ELF-1 (cell line): ENCODE measurements around the gene DEAF1.

ENCODE experiments used
- DNase-seq: peaks from one replicate; pipeline ENCODE4 v3.0.0-alpha.2; 2016; ENCODE audit warnings: low read depth, low spot score

The DEAF1 gene

DNA sequence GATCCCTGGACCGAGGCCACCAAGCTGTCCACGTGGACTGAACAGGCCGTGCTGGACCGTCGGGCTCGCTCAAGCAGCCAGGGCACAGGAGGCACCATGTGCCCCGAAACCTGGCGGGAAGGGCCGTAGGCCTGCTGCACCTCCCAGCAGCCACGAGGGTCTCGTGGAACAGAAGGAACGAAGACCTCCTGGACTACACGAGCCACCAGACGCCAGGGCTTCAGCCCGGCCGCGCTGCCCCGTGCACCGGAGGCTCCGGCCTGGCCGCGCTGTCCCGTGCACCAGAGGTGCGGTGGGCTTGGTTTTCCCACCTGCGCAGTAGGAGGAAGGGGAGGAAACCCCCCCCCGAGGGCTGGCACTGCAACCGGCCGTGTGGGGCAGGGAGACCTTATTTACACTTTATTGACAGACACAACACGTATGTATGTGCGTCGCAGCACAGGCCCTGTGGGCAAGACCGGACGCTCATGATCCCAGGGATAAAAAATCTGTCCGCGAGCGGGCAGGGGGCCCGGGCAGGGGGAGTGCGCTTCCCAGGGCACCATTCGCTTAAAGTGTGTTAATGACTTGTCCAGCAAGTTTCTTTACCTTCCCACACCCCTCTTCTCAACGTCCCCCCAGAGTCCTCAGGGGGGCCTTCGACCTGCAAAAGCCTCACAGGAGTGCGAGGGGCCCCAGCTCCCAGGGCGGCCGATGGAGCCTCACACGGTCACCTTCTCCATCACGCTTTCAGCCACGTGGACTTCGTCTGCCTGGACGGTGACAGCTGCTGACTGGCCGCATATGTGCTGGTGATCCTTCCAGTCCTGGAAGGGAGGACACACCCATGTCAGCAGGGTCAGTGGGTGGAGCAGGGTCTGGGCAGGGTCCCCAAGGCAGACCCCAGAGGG lies 50.9 kb downstream of the DEAF1 start:
- DNase-seq: no peak

- no peak for DNase-seq
Observed at GRCh38 chr11:643366-643765, 51.7 kb downstream of the DEAF1 start.

DNA sequence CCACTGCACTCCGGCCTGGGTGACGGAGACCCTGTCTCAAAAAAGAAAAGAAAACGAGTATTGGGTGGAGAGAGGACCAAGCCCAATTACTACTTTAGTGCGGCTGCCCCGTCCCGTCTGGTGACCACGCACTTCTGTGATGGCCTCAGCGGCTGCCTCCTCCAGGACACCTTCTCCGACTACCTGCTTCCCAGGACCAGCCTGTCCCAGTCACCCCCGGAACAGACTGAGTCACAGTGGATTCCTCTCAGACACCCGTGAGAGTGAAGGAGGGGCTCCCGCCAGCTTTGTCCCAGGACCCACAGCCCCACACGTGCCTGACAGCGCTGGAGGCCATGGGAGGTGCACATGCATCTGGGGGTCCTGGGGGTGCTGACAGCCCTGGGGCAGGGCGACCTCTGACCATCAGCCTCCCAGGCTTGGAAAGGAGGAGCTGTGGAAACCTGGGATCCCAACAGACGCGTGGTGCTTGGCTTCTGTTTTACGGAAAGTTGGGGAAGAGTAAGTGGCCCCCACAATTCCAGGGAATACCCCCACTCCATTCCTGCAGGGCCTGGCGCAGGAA lies 53.1 kb downstream of the DEAF1 start:
- DNase-seq: no peak

DNA sequence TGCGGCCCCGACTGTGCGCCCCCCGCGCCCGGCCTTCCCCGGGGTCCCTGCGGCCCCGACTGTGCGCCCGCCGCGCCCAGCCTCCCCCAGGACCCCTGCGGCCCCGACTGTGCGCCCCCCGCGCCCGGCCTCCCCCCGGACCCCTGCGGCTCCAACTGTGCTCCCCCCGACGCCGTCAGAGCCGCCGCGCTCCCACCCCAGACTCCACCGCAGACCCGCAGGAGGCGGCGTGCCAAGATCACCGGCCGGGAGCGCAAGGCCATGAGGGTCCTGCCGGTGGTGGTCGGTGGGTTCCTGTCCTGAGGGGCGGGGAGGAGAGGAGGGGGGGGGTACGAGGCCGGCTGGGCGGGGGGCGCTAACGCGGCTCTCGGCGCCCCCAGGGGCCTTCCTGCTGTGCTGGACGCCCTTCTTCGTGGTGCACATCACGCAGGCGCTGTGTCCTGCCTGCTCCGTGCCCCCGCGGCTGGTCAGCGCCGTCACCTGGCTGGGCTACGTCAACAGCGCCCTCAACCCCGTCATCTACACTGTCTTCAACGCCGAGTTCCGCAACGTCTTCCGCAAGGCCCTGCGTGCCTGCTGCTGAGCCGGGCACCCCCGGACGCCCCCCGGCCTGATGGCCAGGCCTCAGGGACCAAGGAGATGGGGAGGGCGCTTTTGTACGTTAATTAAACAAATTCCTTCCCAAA lies 54.9 kb downstream of the DEAF1 start:
- no peak for DNase-seq

GRCh38 chr11:639332-639955 lies 55.6 kb downstream of the DEAF1 start:
- DNase-seq: no peak

- peak; percentile 82 for DNase-seq
Observed at GRCh38 chr11:638631-639331, 56.2 kb downstream of the DEAF1 start.

DNA sequence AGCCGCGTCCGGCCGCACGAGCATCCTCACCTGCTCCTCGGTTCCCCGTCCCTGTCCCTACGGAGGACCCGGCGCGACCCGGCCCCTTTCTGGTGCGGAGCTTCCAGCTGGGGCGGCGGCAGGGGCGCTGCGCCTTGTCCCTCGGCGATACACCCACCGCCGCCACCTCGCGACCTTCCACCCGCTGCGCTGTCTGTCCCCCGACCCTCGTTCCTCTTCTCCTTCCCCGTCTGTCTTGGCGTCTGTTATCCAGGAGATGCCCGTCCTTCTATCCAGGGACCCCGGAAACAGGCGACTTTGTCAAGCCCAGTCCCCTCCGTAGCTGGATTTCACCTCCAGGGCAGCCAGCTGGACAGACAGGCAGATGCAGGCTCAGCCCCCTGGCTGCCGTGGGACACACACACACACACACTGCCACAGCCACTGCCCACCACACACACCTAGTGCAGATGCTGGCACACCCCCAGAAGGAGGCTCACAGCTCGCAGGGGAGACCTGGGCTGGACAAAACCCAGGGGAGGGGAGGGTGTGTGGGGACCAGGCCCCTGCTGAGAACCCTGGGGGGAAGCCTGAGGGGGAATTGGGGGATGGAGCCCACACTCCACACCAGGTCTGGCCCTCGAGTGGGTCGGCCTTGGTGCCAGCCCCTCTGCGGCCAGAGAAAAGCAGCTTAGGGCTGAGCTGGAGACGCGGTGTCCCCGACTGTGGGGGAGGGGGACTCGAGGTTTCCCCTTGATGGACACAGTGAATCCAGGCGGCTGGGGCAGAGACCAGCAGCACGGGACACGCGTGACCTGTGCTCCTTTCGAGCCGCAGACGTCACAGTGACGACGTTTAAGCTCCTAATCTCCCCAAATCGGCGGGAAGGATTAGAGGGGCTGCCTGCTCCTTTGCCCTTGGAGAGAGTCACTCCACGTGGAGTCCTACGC lies 57.2 kb downstream of the DEAF1 start:
- no peak for DNase-seq

DNA sequence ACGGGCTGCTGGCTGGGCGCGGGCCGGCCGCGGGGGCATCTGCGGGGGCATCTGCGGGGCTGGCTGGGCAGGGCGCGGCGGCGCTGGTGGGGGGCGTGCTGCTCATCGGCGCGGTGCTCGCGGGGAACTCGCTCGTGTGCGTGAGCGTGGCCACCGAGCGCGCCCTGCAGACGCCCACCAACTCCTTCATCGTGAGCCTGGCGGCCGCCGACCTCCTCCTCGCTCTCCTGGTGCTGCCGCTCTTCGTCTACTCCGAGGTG lies 57.8 kb downstream of the DEAF1 start:
- DNase-seq: no peak

- no peak for DNase-seq
Observed at GRCh38 chr11:636511-637332, 58.3 kb downstream of the DEAF1 start, which contains the start of gene DRD4. Gene DRD4, plus strand, starts transcription at chr11:637269. Its CDS starts 36 bp downstream, at chr11:637305.

DNA sequence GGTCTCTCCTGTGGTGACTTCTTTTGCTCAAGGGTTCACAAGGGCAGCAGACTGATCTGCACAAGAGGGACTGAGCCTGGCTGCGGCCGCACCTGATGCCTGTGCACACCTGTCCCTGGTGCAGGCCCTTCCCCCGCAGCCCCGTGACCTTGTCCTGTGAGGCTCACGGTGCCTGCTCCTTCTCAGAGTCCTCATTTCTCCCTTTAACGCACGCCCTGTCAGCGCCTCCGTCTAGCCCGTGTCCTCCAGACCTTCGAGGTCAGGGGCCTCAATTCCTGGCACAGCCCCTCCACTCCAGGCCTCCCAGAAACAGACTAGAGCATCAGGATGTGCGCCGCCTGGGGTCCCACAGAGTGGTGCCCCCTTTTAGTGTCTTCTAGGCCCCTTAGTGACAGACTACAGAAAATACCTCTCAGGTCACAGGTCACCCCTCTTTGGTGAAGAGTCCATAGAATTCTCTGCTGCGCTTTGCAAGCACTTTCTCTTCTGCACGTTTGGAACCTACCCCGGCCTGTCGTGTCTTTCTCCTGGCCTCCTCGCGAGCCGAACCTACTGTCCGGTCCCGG lies 59.0 kb downstream of the DEAF1 start:
- DNase-seq: no peak

GRCh38 chr11:630871-631270 lies 64.2 kb downstream of the DEAF1 start:
- DNase-seq: no peak

GRCh38 chr11:629237-629583 lies 65.8 kb downstream of the DEAF1 start:
- no peak for DNase-seq

DNA sequence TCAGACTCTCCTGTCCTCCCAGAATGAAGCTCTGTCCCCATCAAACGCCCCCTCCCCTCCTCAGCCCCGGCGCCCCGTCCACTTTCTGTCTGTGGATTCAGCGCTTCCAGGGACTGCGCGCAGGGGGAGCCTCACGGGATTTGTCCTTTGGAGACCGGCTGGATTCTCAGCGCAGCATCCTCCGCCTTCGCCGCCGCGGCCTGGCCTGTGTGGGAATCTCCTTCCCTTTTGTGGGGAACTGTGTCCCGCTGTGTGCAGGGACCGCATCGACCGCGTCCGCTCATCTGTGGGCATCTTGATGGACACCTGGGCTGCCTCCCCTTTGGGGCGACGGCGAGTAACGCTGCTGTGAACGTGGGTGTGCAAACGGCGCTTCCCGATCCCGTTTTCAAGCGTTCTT lies 67.0 kb downstream of the DEAF1 start:
- no peak for DNase-seq

DNA sequence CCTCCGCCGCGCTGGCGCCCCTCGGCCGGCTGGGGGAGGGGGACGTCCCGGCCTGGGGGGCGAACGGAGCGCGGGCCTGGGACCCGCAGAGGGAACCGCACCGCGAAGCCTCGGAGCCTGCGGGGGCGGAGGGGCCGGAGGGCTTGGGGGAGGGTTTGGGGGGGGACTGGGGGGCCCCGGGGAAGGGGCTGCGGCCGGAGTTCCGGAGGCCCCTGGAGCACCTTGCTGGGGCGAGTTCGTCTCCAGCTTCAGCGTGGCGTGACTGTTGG lies 67.8 kb downstream of the DEAF1 start:
- DNase-seq: no peak

DNA sequence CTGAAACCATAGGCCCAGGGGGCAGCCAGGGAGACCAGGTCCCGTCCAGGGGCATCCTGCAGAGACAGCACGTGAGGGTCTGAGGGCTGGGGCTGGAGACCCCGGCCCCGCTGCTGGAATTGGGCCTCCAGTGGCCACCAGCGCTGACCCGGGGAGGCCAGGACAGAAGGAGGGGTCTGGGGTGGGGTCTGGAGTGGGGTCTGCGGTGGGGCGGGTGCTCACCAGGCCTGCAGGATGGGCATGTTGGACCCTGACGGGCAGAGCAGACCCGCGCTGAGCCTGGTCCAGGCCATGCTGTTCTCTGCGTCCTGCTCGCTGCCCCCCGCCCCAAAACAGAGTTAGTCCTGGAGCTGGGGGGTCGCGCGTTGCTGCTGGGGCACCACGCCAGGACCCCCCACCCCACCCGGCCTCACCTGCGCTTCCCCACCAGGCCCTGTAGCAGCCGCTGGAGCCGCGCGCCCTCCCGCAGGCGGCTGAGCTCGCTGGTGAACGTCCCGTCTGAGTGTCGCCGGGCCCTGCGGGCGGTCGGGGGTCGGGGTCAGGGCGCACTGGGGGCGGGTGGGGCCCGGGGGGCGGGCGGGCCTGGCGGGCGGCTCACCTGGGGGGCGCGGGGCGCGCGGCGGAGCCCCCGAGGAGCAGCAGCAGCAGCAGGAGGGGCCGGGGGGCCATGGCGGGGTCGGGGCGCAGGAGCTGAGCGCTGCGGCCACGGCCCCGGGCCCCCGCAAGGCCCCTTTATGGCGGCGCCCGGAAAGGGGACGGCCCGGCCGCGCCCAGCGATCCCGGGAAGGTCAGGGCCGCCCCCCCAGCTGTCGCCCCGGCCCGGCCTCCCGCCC lies 68.3 kb downstream of the DEAF1 start, which contains the start of gene SCT:
TSS of gene SCT (minus strand) at position 707 of the 833 bp plus-strand sequence. CDS start at position 669, 38 bp downstream.
- no peak for DNase-seq

GRCh38 chr11:625636-626268 lies 69.3 kb downstream of the DEAF1 start:
- DNase-seq: peak; percentile 1

DNA sequence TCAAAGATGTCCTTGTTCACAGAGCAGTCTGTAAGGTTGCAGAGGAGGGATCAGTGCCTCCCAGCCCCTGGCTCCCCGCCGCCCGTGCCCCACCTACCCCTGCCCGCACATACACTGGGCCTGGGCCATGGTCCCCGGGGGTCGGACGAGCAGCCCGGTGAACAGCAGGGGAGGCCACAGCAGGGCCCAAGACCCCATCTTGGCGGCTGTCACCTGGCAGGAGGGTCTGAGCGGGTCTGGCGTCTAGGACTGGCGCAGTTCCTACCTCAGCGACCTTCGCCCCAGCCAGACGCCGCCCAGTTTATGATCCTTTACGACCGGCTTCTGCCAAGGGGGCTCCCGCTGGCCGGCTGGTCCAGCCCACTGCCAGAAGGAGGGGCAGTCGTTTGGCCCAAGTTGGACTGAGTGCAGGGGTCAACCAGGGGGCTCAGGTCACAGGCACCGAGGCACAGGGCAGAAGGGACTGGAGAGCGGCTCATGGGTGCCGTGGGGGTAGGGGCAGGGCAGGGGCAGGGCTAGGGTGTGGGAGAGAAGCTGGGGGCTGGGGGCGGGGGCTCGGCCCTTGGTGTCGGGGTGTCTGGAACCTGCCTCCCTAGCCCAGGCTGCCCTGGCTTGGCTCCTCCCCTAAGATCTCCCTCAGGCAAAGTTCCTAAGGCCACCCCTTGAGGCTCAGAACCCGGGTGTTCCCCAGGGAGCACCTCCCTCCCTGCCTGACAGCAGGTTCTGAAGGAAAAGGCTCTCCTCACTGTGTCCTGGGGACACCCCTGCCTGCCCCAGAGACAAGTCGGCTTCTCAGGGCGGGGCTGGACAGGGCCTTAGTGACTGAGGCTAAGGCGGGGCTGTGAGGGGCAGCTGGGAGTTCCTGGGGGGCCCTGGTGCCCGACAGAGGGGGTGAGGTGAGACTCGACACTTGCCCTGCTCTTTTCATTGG lies 70.1 kb downstream of the DEAF1 start, which contains the start of gene CDHR5:
TSS of gene CDHR5 (minus strand) at position 251 of the 931 bp plus-strand sequence. CDS start at position 198, 53 bp downstream.
- DNase-seq: peak; percentile 1
